Mesothelial cell of epicardium (in vitro differentiated cells): ENCODE measurements around the gene P4HB. TPM values are rescaled to one million over a fixed set of nuclear protein-coding genes. Genes with fewer than 3 reads are reported as not detected.

ENCODE experiments used
- DNase-seq, 2 experiments: peaks; one replicate each; pipeline ENCODE4 v3.0.0; 2021; ENCODE audit warnings: low spot score in 2 of 2; ENCODE audit not compliant: unreplicated experiment in 2 of 2
- H3K27ac Mint-ChIP-seq: 2 replicates; pipeline ENCODE4 v1.8.0; 2021; ENCODE audit warnings: mixed read lengths
- H3K27me3 Mint-ChIP-seq: 2 replicates; pipeline ENCODE4 v1.8.0; 2021; ENCODE audit warnings: low read depth, mixed read lengths
- H3K36me3 Mint-ChIP-seq: 2 replicates; pipeline ENCODE4 v1.8.0; 2021; ENCODE audit warnings: mixed read lengths
- H3K4me1 Mint-ChIP-seq: 2 replicates; pipeline ENCODE4 v1.8.0; 2021; ENCODE audit warnings: mixed read lengths
- H3K4me3 Mint-ChIP-seq: 2 replicates; pipeline ENCODE4 v1.8.0; 2021; ENCODE audit warnings: mild to moderate bottlenecking, moderate library complexity, mixed read lengths
- H3K9me3 Mint-ChIP-seq: 2 replicates; pipeline ENCODE4 v1.8.0; 2021; ENCODE audit warnings: mixed read lengths
- CTCF ChIP-seq: fragments of 200-600 bp; sonication (generic); IDR thresholded peaks from one replicate; pipeline ENCODE4 v1.5.0; 2021; ENCODE audit warnings: antibody characterized with exemption; ENCODE audit not compliant: unreplicated experiment
- total RNA-seq: library from RNA; stranded (reverse); gene quantifications from 3 replicates; pipeline ENCODE4 v1.2.1, GENCODE V29; 2021

P4HB gene
- total RNA-seq, 1 donor from 2014 or later = 433 TPM

- Mint-ChIP-seq H3K4me1 (peaks cover 16% of the 10 kb centered on the region), H3K27me3 (no peaks in the 10 kb centered on the region), H3K36me3 (no peaks in the 10 kb centered on the region), H3K4me3 (no peak overlapping the region), H3K9me3 (no peaks in the 10 kb centered on the region), H3K27ac (no peak overlapping the region)
- no peak for DNase-seq
- TF ChIP-seq CTCF = no peak
These were observed 31.7 kb downstream of the P4HB start for GRCh38 chr17:81828656-81829055.

- Mint-ChIP-seq H3K27ac (no peak overlapping the region), H3K4me3 (no peak overlapping the region), H3K9me3 (no peaks in the 10 kb centered on the region), H3K36me3 (peaks cover 2% of the 10 kb centered on the region), H3K4me1 (peaks cover 5% of the 10 kb centered on the region), H3K27me3 (no peaks in the 10 kb centered on the region)
- no peak for TF ChIP-seq CTCF
- no peak for DNase-seq
These were observed 34.4 kb downstream of the P4HB start for GRCh38 chr17:81825841-81826466.

GRCh38 chr17:81824595-81824994 is 35.7 kb downstream of the P4HB start:
- DNase-seq = no peak
- Mint-ChIP-seq H3K9me3 (no peaks in the 10 kb centered on the region), H3K27ac (no peak overlapping the region), H3K27me3 (no peaks in the 10 kb centered on the region), H3K36me3 (peaks cover 2% of the 10 kb centered on the region), H3K4me1 (peaks cover 2% of the 10 kb centered on the region), H3K4me3 (no peak overlapping the region)
- TF ChIP-seq CTCF = no peak

GRCh38 chr17:81823820-81824550 is 36.4 kb downstream of the P4HB start:
- H3K27ac Mint-ChIP-seq = no peak overlapping the region
- peaks cover 2% of the 10 kb centered on the region for H3K27me3 Mint-ChIP-seq
- H3K36me3 Mint-ChIP-seq = peaks cover 2% of the 10 kb centered on the region
- H3K4me1 Mint-ChIP-seq = no peaks in the 10 kb centered on the region
- DNase-seq = no peak
- H3K4me3 Mint-ChIP-seq = no peak overlapping the region
- no peak for TF ChIP-seq CTCF
- H3K9me3 Mint-ChIP-seq = no peaks in the 10 kb centered on the region

GRCh38 chr17:81822996-81823819 is 37.1 kb downstream of the P4HB start:
- Mint-ChIP-seq H3K4me1 (no peaks in the 10 kb centered on the region), H3K4me3 (no peak overlapping the region), H3K27ac (no peak overlapping the region), H3K9me3 (no peaks in the 10 kb centered on the region), H3K36me3 (peaks cover 2% of the 10 kb centered on the region), H3K27me3 (peaks cover 5% of the 10 kb centered on the region)
- no peak for DNase-seq
- TF ChIP-seq CTCF = no peak
